Rectal smooth muscle tissue (tissue), 1 donor: ENCODE data around the gene CASKIN1.

Source experiments
- H3K27ac ChIP-seq: one replicate; pipeline ENCODE4 v1.7.0; 2013; ENCODE audit warnings: low read depth, low read length, inconsistent platforms
- H3K27me3 ChIP-seq: one replicate; pipeline ENCODE4 v1.7.0; 2013; ENCODE audit warnings: low read length; ENCODE audit not compliant: control insufficient read depth, insufficient read depth
- H3K36me3 ChIP-seq: one replicate; pipeline ENCODE4 v1.7.0; 2013; ENCODE audit warnings: low read length; ENCODE audit not compliant: control insufficient read depth, insufficient read depth
- H3K4me1 ChIP-seq: one replicate; pipeline ENCODE4 v1.7.0; 2013; ENCODE audit warnings: low read length; ENCODE audit not compliant: control insufficient read depth, insufficient read depth
- H3K4me3 ChIP-seq: one replicate; pipeline ENCODE4 v1.7.0; 2013; ENCODE audit warnings: low read length
- H3K9ac ChIP-seq: one replicate; pipeline ENCODE4 v1.7.0; 2013; ENCODE audit warnings: low read length

The CASKIN1 gene

DNA sequence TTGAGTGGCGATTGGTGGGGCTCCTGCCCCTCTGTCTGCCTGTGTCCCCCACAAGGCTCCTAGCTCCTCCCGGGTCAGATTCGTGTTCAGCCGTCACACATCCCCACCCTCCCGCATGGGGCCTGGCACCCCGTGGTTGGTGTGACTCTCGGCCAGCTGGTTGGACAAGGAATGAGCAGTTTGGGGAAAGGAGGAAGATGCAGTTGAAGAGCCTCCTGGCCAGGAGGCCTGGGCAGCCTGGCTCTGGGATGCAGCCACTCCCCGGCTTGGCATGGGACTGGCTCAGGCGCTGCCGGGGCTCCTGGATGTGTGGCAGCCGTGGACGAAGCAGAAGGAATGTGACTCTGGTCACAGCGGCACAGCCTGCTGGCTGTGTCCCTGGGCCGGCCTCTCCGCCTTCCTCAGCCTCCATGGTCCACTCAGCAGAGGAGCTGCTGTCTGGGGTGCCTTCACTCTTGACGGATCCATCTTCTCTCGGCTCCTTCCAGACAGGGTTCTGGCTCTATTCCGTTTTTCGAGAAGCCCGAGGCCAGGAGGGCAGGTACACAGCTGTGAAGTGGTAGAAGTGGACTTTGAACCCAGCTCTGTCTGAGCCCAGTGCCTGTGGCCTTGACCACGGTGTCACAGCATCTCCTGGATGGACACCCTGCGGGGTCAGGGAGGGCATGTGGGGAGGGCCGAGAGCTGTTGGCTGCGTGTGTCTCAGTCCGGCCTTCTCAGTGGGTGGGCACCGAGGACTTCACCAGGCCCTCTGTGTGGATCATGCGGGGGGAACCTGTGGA lies 38.7 kb downstream of the CASKIN1 start:
- Histone ChIP-seq H3K9ac (no peak overlapping the region), H3K27ac (peak overlapping the region; percentile 93), H3K36me3 (no peaks in the 10 kb centered on the region), H3K27me3 (no peaks in the 10 kb centered on the region), H3K4me3 (peak overlapping the region; percentile 87), H3K4me1 (peaks cover 55% of the 10 kb centered on the region)

DNA sequence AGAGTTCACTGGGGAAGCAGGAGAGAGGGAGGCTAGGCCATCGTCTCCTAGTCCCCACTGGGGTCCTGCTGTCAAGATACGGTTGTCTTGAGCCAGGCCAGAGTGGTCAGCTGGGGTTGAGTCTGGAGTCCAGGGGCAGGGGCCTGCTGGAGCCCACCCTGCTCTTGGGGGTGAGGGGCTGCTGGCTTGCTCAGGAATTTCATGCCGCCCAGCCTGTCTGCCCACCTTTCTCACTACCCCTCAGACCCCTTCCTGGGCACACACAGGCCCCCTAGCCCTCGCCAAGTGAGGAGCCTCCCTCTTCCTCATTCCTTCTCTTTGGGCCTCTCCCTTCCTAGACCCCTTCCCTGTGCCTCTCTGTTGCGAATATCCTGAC lies 39.6 kb downstream of the CASKIN1 start:
- peaks cover 58% of the 10 kb centered on the region for H3K4me1 ChIP-seq

DNA sequence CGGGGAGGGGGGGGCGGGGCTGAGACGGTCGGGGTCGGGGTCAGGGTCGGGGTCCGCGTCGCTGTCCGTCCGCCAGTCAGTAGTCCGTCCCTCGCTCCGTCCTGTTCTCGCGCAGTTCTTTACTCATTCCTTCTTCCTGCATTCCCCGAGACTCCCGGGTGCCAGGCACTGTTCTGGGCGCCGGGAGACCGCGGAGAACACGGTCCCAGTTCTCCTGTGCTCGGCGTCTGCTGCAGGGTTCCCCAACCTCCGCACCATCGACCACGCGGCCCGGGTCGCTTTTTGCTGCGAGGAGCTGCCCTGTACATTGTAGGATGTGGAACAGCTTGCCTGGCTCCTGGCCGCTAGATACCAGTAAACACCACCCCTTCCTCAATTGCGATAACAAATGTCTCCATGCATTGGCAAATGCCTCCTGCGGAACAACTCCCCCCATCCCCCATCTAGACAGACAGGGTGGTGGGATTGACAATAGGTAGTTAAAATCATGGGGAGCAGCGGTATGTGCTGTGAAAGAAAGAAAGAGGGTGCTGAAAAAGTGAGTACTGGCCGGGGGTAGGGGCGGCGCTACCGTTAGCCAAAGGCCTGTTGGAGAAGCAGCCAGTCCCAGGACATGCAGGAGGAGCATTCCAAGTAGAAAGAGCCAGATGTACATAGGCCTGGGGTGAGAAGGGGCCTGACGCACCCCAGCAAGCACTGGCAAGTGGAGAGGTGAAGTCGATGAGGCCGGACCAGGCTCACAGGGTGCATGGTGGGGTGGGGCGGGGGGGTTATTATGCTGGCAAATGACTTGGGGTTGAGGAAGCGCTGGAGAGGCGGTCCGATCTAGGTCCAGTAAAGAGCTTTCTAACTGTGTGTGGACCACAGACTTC lies 40.2 kb downstream of the CASKIN1 start:
- peak overlapping the region; percentile 87 for H3K4me3 ChIP-seq
- peaks cover 3% of the 10 kb centered on the region for H3K27me3 ChIP-seq
- H3K27ac ChIP-seq: peak overlapping the region; percentile 93
- H3K4me1 ChIP-seq: peaks cover 53% of the 10 kb centered on the region
- H3K36me3 ChIP-seq: peaks cover 4% of the 10 kb centered on the region
- peak overlapping the region; percentile 74 for H3K9ac ChIP-seq

More for the DNA sequence above, 39.6 kb downstream of the CASKIN1 start:
- peak overlapping the region; percentile 93 for H3K27ac ChIP-seq
- H3K9ac ChIP-seq: no peak overlapping the region
- no peaks in the 10 kb centered on the region for H3K27me3 ChIP-seq
- H3K4me3 ChIP-seq: peak overlapping the region; percentile 87
- H3K36me3 ChIP-seq: no peaks in the 10 kb centered on the region

DNA sequence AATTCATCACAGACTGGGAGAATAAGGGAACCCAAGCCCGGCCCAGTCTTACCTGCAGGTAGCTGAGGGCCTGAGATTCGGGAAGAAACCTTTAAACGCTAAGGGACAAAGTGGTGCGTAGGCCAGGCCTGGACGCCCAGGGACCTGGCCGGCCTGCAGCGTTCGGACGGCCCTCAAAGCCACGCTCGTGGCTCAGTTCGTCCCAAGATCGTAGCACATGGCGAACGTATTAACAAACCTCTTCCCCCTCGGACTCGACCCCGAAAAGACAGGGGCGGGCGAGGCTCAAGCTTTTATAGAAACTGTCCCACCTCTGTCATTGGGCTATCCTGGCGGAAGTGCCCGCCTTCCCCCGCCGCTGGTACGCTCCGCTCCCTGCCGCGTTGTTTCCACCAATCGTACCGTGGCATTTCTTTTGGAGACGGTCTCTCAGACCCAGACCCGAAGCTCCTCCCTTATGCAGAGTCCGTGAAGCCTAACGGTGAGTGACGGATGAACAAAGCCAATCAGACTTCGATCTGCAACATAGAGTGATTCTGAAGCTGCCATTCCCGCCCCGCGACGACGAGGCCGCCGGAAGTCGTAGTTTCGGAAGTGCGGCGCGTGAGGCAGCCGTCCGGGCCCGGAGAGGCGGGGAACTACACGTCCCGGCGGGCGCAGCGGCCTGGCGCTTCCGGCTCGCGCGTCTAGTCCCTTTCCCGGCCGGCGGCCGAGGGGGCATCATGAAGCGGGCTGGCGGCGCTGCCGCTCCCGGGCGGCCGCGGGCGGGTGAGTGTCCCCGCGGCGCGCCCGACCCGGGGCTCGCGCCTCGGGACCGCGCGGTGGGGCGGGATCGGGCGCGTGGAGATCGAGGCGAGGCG lies 41.1 kb downstream of the CASKIN1 start, which contains the start of gene TRAF7:
Gene TRAF7, plus strand, starts transcription at position 692 of the 860 bp plus-strand sequence. CDS start 8,139 bp downstream, outside the sequence.
- Histone ChIP-seq H3K4me3 (peak within 1 kb of the TSS; percentile 95), H3K9ac (peak within 1 kb of the TSS; percentile 95), H3K27me3 (peaks cover 3% of the 10 kb centered on the region), H3K4me1 (peaks cover 53% of the 10 kb centered on the region), H3K27ac (peak within 1 kb of the TSS; percentile 93), H3K36me3 (peaks cover 4% of the 10 kb centered on the region)

DNA sequence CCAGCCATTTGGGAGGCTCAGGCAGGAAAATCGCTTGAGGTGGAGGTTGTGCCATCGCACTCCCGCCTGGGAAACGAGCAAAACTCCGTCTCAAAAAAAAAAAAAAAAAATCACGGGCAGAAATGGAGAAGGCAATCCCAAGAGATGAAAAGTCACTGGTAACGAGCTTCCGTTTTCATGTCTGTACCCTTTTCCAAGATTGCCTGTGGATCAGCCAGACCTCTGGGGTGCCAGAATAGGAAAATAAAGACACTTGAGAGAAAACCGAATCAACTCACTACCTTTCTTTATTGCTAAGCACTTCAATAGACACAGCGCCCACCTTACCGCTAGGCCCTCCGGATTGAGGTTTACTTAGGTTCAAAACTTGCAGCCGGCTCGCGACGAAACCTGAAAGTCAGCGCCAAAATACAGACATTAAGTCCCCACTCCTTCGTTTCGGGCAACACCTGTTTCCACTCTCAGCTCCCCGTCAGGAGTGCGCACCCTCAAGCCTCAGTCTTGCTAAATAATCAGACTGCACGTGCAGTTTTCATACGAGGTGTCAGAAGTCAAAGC lies 41.8 kb downstream of the CASKIN1 start:
- peak overlapping the region; percentile 95 for H3K4me3 ChIP-seq
- H3K36me3 ChIP-seq: peaks cover 4% of the 10 kb centered on the region
- peaks cover 47% of the 10 kb centered on the region for H3K4me1 ChIP-seq
- peak overlapping the region; percentile 84 for H3K27ac ChIP-seq
- peak overlapping the region; percentile 95 for H3K9ac ChIP-seq
- peaks cover 3% of the 10 kb centered on the region for H3K27me3 ChIP-seq

DNA sequence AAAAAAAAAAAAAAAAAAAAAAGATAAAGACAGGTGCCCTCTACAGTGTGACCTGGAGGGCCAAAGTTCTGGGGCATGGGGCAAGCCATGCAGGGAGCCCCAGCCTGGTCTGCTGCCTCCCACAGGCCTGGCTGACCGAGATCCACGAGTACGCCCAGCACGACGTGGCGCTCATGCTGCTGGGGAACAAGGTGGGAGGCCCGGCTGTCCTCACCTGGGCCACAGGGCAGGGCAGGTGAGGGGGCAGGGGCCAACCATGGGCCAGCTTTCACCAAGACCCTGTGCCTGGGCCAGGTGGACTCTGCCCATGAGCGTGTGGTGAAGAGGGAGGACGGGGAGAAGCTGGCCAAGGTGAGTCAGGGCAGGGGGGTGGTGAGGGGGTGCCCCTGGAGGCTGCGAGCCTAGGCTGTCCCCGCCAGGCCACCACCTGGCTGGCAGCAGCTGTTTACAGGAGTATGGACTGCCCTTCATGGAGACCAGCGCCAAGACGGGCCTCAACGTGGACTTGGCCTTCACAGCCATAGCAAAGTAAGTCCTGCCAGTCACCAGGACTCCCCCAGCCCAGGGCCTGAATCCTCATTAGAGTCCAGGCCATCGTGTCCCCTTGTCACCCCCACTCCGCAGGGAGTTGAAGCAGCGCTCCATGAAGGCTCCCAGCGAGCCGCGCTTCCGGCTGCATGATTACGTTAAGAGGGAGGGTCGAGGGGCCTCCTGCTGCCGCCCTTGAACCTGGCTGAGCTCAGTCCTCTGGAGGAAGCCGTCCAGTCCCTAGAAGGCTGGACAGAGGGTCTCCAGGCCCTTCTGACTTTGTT lies 43.5 kb downstream of the CASKIN1 start:
- Histone ChIP-seq H3K27me3 (peaks cover 3% of the 10 kb centered on the region), H3K4me3 (peak overlapping the region; percentile 95), H3K4me1 (peaks cover 38% of the 10 kb centered on the region), H3K36me3 (peaks cover 4% of the 10 kb centered on the region), H3K27ac (peak overlapping the region; percentile 70), H3K9ac (peak overlapping the region; percentile 19)

DNA sequence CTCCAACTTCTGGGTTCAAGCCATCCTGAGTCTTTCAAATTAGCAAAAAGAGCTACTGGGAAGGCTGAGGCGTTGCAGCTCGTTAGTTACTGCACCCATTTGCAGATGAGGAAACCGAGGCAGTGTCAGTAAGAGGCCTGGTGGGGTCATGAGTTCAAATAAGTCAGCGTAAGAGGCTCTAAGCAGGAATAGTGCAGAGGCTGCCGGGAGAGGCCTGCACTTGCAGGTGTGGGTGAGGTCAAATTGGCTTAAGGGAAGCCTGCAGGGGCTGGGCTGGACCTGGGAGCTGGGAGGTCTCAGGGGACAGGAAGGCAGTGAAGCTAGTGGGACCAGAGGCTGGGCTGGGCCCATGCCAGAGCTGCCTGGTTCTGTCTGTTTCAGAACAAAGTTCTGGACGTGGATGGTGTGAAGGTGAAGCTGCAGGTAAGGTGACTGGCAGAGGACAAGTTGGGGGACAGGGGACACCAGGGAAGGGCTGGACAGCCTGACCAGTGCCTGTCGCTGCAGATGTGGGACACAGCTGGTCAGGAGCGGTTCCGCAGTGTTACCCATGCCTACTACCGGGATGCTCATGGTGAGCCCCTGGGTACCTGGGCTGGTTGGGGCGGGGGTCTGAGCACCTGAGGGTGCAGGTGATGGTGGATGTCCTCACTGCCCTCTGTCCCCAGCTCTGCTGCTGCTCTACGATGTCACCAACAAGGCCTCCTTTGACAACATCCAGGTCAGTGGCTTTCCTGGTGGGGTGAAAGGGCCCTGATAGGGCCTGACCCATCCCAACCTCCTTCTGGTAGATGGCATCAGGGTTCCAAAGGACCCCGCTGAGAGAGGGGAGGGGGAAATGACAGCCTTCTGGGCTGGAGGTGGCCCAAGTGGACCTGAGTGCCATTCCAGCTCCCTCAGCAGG lies 45.0 kb downstream of the CASKIN1 start:
- peaks cover 26% of the 10 kb centered on the region for H3K4me1 ChIP-seq

DNA sequence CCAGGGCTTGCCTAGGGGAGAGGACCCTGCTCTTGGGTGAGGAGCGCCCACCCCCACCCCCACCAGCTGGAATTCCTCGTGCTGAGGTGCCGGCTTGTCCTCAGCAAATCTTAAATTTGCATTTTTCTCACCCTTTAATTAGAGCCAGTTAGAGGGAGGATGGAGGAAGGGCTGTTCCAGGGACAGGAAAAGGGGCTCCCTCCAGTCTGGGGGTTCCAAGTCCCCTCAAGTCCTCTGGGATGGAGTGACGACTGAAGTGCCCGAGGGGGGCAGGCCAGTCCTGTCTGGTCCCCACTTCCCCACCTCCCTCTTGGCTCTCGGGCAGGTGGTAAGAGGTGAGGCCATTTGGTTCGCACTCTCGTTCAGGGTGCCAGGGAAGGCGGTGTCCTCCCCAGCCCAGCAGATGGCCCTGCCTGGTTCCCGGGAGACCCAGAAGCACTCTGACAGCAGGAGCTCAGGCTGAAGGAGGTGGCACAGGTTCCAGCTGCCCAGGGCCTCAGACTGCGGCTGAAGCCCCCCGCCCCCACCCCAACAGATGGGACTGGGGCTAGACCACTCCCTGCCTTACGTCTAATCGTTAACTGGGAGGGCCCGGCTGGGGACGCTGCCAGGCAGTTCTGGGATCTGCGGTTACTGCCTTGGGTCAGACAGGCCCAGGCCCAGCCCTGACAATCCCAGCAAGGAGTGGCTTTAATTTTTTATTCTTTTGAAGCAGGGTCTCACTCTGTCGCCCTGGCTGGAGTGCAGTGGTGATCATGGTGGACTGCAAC lies 45.8 kb downstream of the CASKIN1 start:
- H3K27ac ChIP-seq: no peak overlapping the region
- peak overlapping the region; percentile 27 for H3K4me3 ChIP-seq
- H3K9ac ChIP-seq: no peak overlapping the region
- H3K4me1 ChIP-seq: peaks cover 22% of the 10 kb centered on the region
- H3K27me3 ChIP-seq: peaks cover 3% of the 10 kb centered on the region
- H3K36me3 ChIP-seq: peaks cover 4% of the 10 kb centered on the region

More for the DNA sequence above, 45.0 kb downstream of the CASKIN1 start:
- H3K36me3 ChIP-seq: peaks cover 4% of the 10 kb centered on the region
- no peak overlapping the region for H3K9ac ChIP-seq
- H3K27me3 ChIP-seq: peaks cover 3% of the 10 kb centered on the region
- H3K27ac ChIP-seq: no peak overlapping the region
- no peak overlapping the region for H3K4me3 ChIP-seq

DNA sequence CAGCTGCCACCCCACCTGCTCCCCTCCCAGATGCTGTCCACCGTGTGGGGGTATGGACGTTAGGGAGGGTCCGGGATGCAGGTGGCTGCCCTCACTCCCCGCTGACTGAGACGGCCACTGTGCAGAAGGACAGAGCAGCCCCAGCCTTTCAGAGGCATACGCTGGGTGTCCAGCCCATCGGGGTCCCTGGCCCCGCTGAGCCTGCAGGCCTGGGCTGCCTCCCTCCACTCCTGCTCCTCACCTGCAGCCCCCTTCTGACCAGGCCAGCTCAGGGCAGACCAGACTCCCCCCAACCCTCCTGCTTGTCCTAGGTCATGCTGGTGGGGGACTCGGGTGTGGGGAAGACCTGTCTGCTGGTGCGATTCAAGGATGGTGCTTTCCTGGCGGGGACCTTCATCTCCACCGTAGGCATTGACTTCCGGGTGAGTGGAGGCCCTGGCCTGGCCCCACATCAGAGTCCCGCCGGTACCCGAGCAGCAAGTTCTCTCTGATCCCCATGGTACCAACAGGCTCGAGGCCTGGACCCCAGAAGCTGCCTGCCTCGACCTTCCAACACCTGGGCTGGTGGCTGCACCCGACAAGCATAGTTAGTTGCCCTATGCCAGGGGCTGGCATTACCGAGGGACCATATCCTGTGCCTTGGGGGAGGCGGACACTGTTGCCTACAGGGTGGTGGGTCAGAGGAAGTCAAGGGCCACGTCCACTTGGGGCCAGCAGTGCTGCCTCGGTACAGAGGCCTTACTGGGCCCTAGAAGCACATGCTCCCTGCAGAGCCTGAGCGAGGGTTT lies 46.6 kb downstream of the CASKIN1 start:
- Histone ChIP-seq H3K9ac (no peak overlapping the region), H3K4me1 (peaks cover 22% of the 10 kb centered on the region), H3K27me3 (peaks cover 3% of the 10 kb centered on the region), H3K36me3 (peaks cover 4% of the 10 kb centered on the region), H3K4me3 (peak overlapping the region; percentile 27), H3K27ac (no peak overlapping the region)
